Heart left ventricle (tissue), 16 donors: ENCODE data around the gene GTF2E1. TPM values are rescaled to one million over a fixed set of nuclear protein-coding genes. Genes with fewer than 3 reads are reported as not detected.

Experiments
- ATAC-seq, 4 donors: fragments of 200-7000 bp; cut with Tn5 transposase; one replicate each; pipeline ENCODE4 v1.9.1; 2020 to 2022; ENCODE audit warnings: moderate library complexity in 4 of 4, mild to moderate bottlenecking in 3 of 4, moderate number of reproducible peaks in 1 of 4
- DNase-seq, 5 donors: peaks; one replicate each; pipeline ENCODE4 v3.0.0-alpha.2; 2020
- H3K27ac ChIP-seq, 12 donors: fragments of 200-600 bp; sonication (generic) in 4 of 12; one replicate each; pipeline versions ENCODE4 v1.5.0 to v1.8.0; 2016 to 2022; ENCODE audit warnings: mild to moderate bottlenecking in 2 of 12
- H3K27me3 ChIP-seq, 9 donors: fragments of 200-600 bp; sonication (generic) in 2 of 9; one replicate each; pipeline versions ENCODE4 v1.5.1 to v1.8.0; 2016 to 2022; ENCODE audit warnings: mild to moderate bottlenecking in 3 of 9
- H3K36me3 ChIP-seq, 9 donors: fragments of 200-600 bp; sonication (generic) in 2 of 9; one replicate each; pipeline versions ENCODE4 v1.5.0 to v1.8.0; 2018 to 2022; ENCODE audit warnings: mild to moderate bottlenecking in 2 of 9
- H3K4me1 ChIP-seq, 12 donors: fragments of 200-600 bp; sonication (generic) in 4 of 12; one replicate each; pipeline versions ENCODE4 v1.5.0 to v1.8.0; 2016 to 2022; ENCODE audit warnings: mild to moderate bottlenecking in 3 of 12
- H3K4me3 ChIP-seq, 12 donors: fragments of 200-600 bp; sonication (generic) in 4 of 12; one replicate each; pipeline versions ENCODE4 v1.5.0 to v1.8.0; 2017 to 2022; ENCODE audit warnings: mild to moderate bottlenecking in 9 of 12, moderate library complexity in 4 of 12
- H3K9me3 ChIP-seq, 12 donors: fragments of 200-600 bp; sonication (generic) in 4 of 12; one replicate each; pipeline versions ENCODE4 v1.5.0 to v1.8.0; 2016 to 2022; ENCODE audit warnings: mild to moderate bottlenecking in 1 of 12
- CTCF ChIP-seq, 12 donors: fragments of 200-600 bp; sonication (generic) in 4 of 12; IDR thresholded peaks; one replicate each; pipeline versions ENCODE4 v1.5.0 to v1.8.0; 2018 to 2022; ENCODE audit warnings: antibody characterized with exemption in 12 of 12, mild to moderate bottlenecking in 5 of 12
- POLR2A ChIP-seq, 2 donors: fragments of 450-650 bp; IDR thresholded peaks; one replicate each; pipeline ENCODE4 v1.6.1; 2017; ENCODE audit warnings: antibody characterized with exemption in 2 of 2, mild to moderate bottlenecking in 2 of 2, moderate library complexity in 2 of 2
- WGBS, 4 donors: extraction: QIAGEN DNeasy Blood & Tissue Kit in 2 of 4; methylation state at CpG; one replicate each; pipeline versions ENCODE4 v1.1.5 to v1.1.7; 2013 to 2018; 5-methylcytosine and 5-hydroxymethylcytosine counted together
- intact Hi-C, 10 donors: fragments of 100-400 bp; cut with DNase I; formaldehyde crosslinking; loops; one replicate each; pipeline versions ENCODE4 v1.11.1 to v1.14.2; 2022
- polyA plus RNA-seq, 2 donors: library from polyadenylated mRNA; stranded (reverse); fragments of 200-250 nt; gene quantifications; one replicate each; pipeline ENCODE4 v1.2.3, GENCODE V29; 2013
- total RNA-seq, 9 donors: library from RNA; depleted of rRNA in 2 of 9; stranded (reverse); fragments of >200 nt in 2 of 9; fragmentation: NEBNext Ultra II Directional in 3 of 9; extraction: Animal tissue kit (Norgen Biotek cat#: 25700) in 3 of 9; gene quantifications; one replicate each; pipeline versions ENCODE4 v1.1.0 to v1.2.4, GENCODE V29; 2016 to 2023
- donor health status: ischemic (EF 13 %, LVEDD 7.1; RV severe dilation, severe dysfunction).
- donor health status: healthy with polysubstance abuse.
- donor health status: DM: no; HTN: yes; CAD: no.
- donor health status: DM: no; HTN: no; CAD: no.
- donor health status: ischemic (EF 25% LVEDD 6.9; RV normal size, moderate dysfunction).
- donor health status: ischemic (EF 25% LVEDD 5.7; RV mildly dilated, moderate dysfunction).
- donor health status: healthy.
- donor health status: DM: yes; HTN: yes; CAD: no.
- donor health status: ischemic (EF 35%, LVEDD 5.7; RV mildly dilated, moderate dysfunction).
- donor health status: nonischemic (EF 11% LVEDD 7.7; RV severe dilation, severe dysfunction).
- donor health status: DM: yes; HTN: yes; CAD: no.
- donor health status: PGD.
- donor health status: ischemic (EF 29% LVEDD 5.4; RV normal size, mild dysfunction).
- donor health status: nonischemic (EF 23%, LVEDD 6.1; RV moderate dilation, normal function).

The GTF2E1 gene
- total and polyA plus RNA-seq, 11 donors = 3.7 to 15.1 (median 10.8) TPM

- intact Hi-C loops = loop anchor here in 6 of 10 donors (2.0 to 10.0 kb wide), 2 partner anchors 151 kb away; partner anchors contain the start of gene NDUFB4 (in 5 of the 6)
- Histone ChIP-seq H3K36me3 (peaks cover 0 to 3% (median under 1%) of the 10 kb centered on the region in 9 donors), H3K4me3 (no peak overlapping the region), H3K27me3 (no peaks in the 10 kb centered on the region), H3K9me3 (peaks cover 0 to 3% (median 0%) of the 10 kb centered on the region in 12 donors), H3K27ac (no peak overlapping the region), H3K4me1 (peaks cover 0 to 29% (median 17%) of the 10 kb centered on the region in 12 donors)
- WGBS, 4 donors = 70 to 79% (median 71%) methylated on average over 3 of the region's 3 CpGs
- ATAC-seq = no peak
- DNase-seq = no peak
- TF ChIP-seq CTCF (IDR thresholded peaks at IDR 0.05) (no peak), POLR2A (IDR thresholded peaks at IDR 0.05) (no peak)
Observed at GRCh38 chr3:120745466-120745865, 2.9 kb downstream of the GTF2E1 start.

- DNase-seq = no peak
- peaks cover 0 to 3% (median 0%) of the 10 kb centered on the region in 12 donors for H3K9me3 ChIP-seq
- H3K36me3 ChIP-seq = peaks cover 0 to 31% (median 23%) of the 10 kb centered on the region in 9 donors
- no peak overlapping the region for H3K27ac ChIP-seq
- TF ChIP-seq POLR2A (IDR thresholded peaks at IDR 0.05) (no peak), CTCF (IDR thresholded peaks at IDR 0.05) (no peak)
- intact Hi-C loops = loop anchor here in 5 of 10 donors (10.0 kb wide), 1 partner anchor 155 kb away; the partner anchor contains the start of gene NDUFB4 (in 5 of the 5)
- no peak overlapping the region for H3K4me3 ChIP-seq
- WGBS, 4 donors = 97 to 98% (median 97%) methylated on average over 1 of the region's 1 CpG
- peaks cover 0 to 10% (median 0%) of the 10 kb centered on the region in 12 donors for H3K4me1 ChIP-seq
- ATAC-seq = no peak
- no peaks in the 10 kb centered on the region for H3K27me3 ChIP-seq
Observed at GRCh38 chr3:120749843-120750242, 7.3 kb downstream of the GTF2E1 start.

- Histone ChIP-seq H3K36me3 (peaks cover 0 to 36% (median 23%) of the 10 kb centered on the region in 9 donors), H3K4me1 (peaks cover 0 to 8% (median 0%) of the 10 kb centered on the region in 12 donors), H3K27ac (no peak overlapping the region), H3K9me3 (peaks cover 0 to 3% (median 0%) of the 10 kb centered on the region in 12 donors), H3K4me3 (no peak overlapping the region), H3K27me3 (no peaks in the 10 kb centered on the region)
- ATAC-seq (no peak), DNase-seq (no peak)
- TF ChIP-seq CTCF (IDR thresholded peaks at IDR 0.05) (no peak), POLR2A (IDR thresholded peaks at IDR 0.05) (no peak)
- 89 to 97% (median 97%) methylated on average over 1 of the region's 1 CpG for WGBS, 4 donors
- intact Hi-C loops = no loop called here
Observed at GRCh38 chr3:120752230-120752629, 9.7 kb downstream of the GTF2E1 start.

- 87 to 99% (median 95%) methylated on average over 2 of the region's 2 CpGs for WGBS, 4 donors
- Histone ChIP-seq H3K4me1 (peaks cover 0 to 8% (median 0%) of the 10 kb centered on the region in 12 donors), H3K9me3 (peaks cover 0 to 3% (median 0%) of the 10 kb centered on the region in 12 donors), H3K27me3 (no peaks in the 10 kb centered on the region), H3K27ac (no peak overlapping the region), H3K4me3 (no peak overlapping the region), H3K36me3 (peaks cover 0 to 36% (median 23%) of the 10 kb centered on the region in 9 donors)
- ATAC-seq (no peak), DNase-seq (no peak)
- intact Hi-C loops = no loop called here
- no peak for TF ChIP-seq CTCF (IDR thresholded peaks at IDR 0.05)
- no peak for TF ChIP-seq POLR2A (IDR thresholded peaks at IDR 0.05)
Observed at GRCh38 chr3:120752865-120753264, 10.3 kb downstream of the GTF2E1 start.
